GM20431 (cell line): ENCODE results near the gene LEF1.

Source experiments
- in situ Hi-C: fragments of 300-500 bp; cut with MseI, MboI; formaldehyde crosslinking; loops from one replicate; pipeline ENCODE4 v1.15.0; 2020; ENCODE audit warnings: low sequenced_read_pairs; ENCODE audit not compliant: unreplicated experiment

The LEF1 gene

GRCh38 chr4:108168671-108169523 is at the start of gene LEF1:
TSS of gene LEF1 (minus strand) at chr4:108168932. CDS start at chr4:108167767, 1,165 bp downstream.
- in situ Hi-C loops, result no loop called here

- in situ Hi-C loops, result no loop called here
These were observed 47.8 kb upstream of the LEF1 start for GRCh38 chr4:108216510-108216909.

- in situ Hi-C loops, result no loop called here
These were observed 46.3 kb upstream of the LEF1 start for GRCh38 chr4:108215055-108215454.

- in situ Hi-C loops, result no loop called here
These were observed 45.0 kb upstream of the LEF1 start for GRCh38 chr4:108213723-108214122.

- in situ Hi-C loops, result no loop called here
These were observed 44.6 kb upstream of the LEF1 start for GRCh38 chr4:108213308-108213707.

GRCh38 chr4:108210989-108211835 is 42.5 kb upstream of the LEF1 start:
- in situ Hi-C loops, result no loop called here

- in situ Hi-C loops, result no loop called here
These were observed 40.8 kb upstream of the LEF1 start for GRCh38 chr4:108209489-108209888.

- in situ Hi-C loops, result no loop called here
These were observed 37.1 kb upstream of the LEF1 start for GRCh38 chr4:108205859-108206258.

GRCh38 chr4:108204518-108204917 is 35.8 kb upstream of the LEF1 start:
- in situ Hi-C loops, result no loop called here

- in situ Hi-C loops, result no loop called here
These were observed 34.6 kb upstream of the LEF1 start for GRCh38 chr4:108203377-108203776.

- in situ Hi-C loops, result no loop called here
These were observed 33.0 kb upstream of the LEF1 start for GRCh38 chr4:108201774-108202173.

GRCh38 chr4:108199881-108200280 is 31.1 kb upstream of the LEF1 start:
- in situ Hi-C loops, result no loop called here

- in situ Hi-C loops, result no loop called here
These were observed 25.3 kb upstream of the LEF1 start for GRCh38 chr4:108193886-108194672.

- in situ Hi-C loops, result no loop called here
These were observed 24.2 kb upstream of the LEF1 start for GRCh38 chr4:108192935-108193334.

GRCh38 chr4:108192056-108192455 is 23.3 kb upstream of the LEF1 start:
- in situ Hi-C loops, result no loop called here

- in situ Hi-C loops, result no loop called here
These were observed 22.7 kb upstream of the LEF1 start for GRCh38 chr4:108191269-108191914.

- in situ Hi-C loops, result no loop called here
These were observed 20.0 kb upstream of the LEF1 start for GRCh38 chr4:108188770-108189169.

GRCh38 chr4:108185252-108185651 is 16.5 kb upstream of the LEF1 start:
- in situ Hi-C loops, result no loop called here

- in situ Hi-C loops, result no loop called here
These were observed 15.8 kb upstream of the LEF1 start for GRCh38 chr4:108184453-108185049.
